Measurements from ENCODE around the gene LNX2. TPM values are rescaled to one million over a fixed set of nuclear protein-coding genes. Genes with fewer than 3 reads are reported as not detected.
A peak's percentile ranks its signal among the peaks of the same experiment; 100 is the strongest.

LNX2 gene
- total RNA-seq, 1 donor from 2014 or later, result 33.7 TPM

GRCh38 chr13:27556109-27556508 is 64.2 kb downstream of the LNX2 start:
- Mint-ChIP-seq H3K36me3 (ENCODE audit: insufficient read depth) (peaks cover 22% of the 10 kb centered on the region), H3K4me3 (ENCODE audit: low read depth) (no peak overlapping the region), H3K27me3 (no peaks in the 10 kb centered on the region), H3K4me1 (ENCODE audit: low read depth) (peaks cover 12% of the 10 kb centered on the region), H3K9me3 (ENCODE audit: low read depth) (peaks cover 9% of the 10 kb centered on the region), H3K27ac (no peak overlapping the region)
- DNase-seq (ENCODE audit: low spot score, unreplicated experiment), result no peak
- TF ChIP-seq CTCF (IDR thresholded peaks at IDR 0.05; ENCODE audit: unreplicated experiment), result no peak

GRCh38 chr13:27551562-27551961 is 68.8 kb downstream of the LNX2 start:
- H3K4me3 Mint-ChIP-seq (ENCODE audit: low read depth), result no peak overlapping the region
- H3K9me3 Mint-ChIP-seq (ENCODE audit: low read depth), result peaks cover 9% of the 10 kb centered on the region
- H3K4me1 Mint-ChIP-seq (ENCODE audit: low read depth), result peaks cover 33% of the 10 kb centered on the region
- TF ChIP-seq CTCF (IDR thresholded peaks at IDR 0.05; ENCODE audit: unreplicated experiment), result no peak
- peaks cover 30% of the 10 kb centered on the region for H3K36me3 Mint-ChIP-seq (ENCODE audit: insufficient read depth)
- H3K27me3 Mint-ChIP-seq, result no peaks in the 10 kb centered on the region
- DNase-seq (ENCODE audit: low spot score, unreplicated experiment), result no peak
- H3K27ac Mint-ChIP-seq, result peak overlapping the region; percentile 29

GRCh38 chr13:27549406-27549981 is 70.8 kb downstream of the LNX2 start:
- Mint-ChIP-seq H3K27me3 (no peaks in the 10 kb centered on the region), H3K4me1 (ENCODE audit: low read depth) (peaks cover 33% of the 10 kb centered on the region), H3K9me3 (ENCODE audit: low read depth) (no peaks in the 10 kb centered on the region), H3K36me3 (ENCODE audit: insufficient read depth) (peaks cover 24% of the 10 kb centered on the region), H3K27ac (no peak overlapping the region), H3K4me3 (ENCODE audit: low read depth) (no peak overlapping the region)
- no peak for DNase-seq (ENCODE audit: low spot score, unreplicated experiment)
- no peak for TF ChIP-seq CTCF (IDR thresholded peaks at IDR 0.05; ENCODE audit: unreplicated experiment)

GRCh38 chr13:27542220-27542619 is 78.1 kb downstream of the LNX2 start:
- Mint-ChIP-seq H3K27ac (no peak overlapping the region), H3K9me3 (ENCODE audit: low read depth) (no peaks in the 10 kb centered on the region), H3K4me3 (ENCODE audit: low read depth) (no peak overlapping the region), H3K4me1 (ENCODE audit: low read depth) (no peaks in the 10 kb centered on the region), H3K27me3 (no peaks in the 10 kb centered on the region), H3K36me3 (ENCODE audit: insufficient read depth) (peaks cover 14% of the 10 kb centered on the region)
- no peak for DNase-seq (ENCODE audit: low spot score, unreplicated experiment)
- no peak for TF ChIP-seq CTCF (IDR thresholded peaks at IDR 0.05; ENCODE audit: unreplicated experiment)

- Mint-ChIP-seq H3K9me3 (ENCODE audit: low read depth) (no peaks in the 10 kb centered on the region), H3K27me3 (no peaks in the 10 kb centered on the region), H3K27ac (no peak overlapping the region), H3K4me1 (ENCODE audit: low read depth) (no peaks in the 10 kb centered on the region), H3K4me3 (ENCODE audit: low read depth) (no peak overlapping the region), H3K36me3 (ENCODE audit: insufficient read depth) (peaks cover 12% of the 10 kb centered on the region)
- no peak for TF ChIP-seq CTCF (IDR thresholded peaks at IDR 0.05; ENCODE audit: unreplicated experiment)
- no peak for DNase-seq (ENCODE audit: low spot score, unreplicated experiment)
Observed at GRCh38 chr13:27541386-27541785, 78.9 kb downstream of the LNX2 start.
